ENCODE data around the gene POLR2C.

The POLR2C gene

GRCh38 chr16:57462978-57463362, 491 bp downstream of the POLR2C start:
- no peak for DNase-seq

DNA sequence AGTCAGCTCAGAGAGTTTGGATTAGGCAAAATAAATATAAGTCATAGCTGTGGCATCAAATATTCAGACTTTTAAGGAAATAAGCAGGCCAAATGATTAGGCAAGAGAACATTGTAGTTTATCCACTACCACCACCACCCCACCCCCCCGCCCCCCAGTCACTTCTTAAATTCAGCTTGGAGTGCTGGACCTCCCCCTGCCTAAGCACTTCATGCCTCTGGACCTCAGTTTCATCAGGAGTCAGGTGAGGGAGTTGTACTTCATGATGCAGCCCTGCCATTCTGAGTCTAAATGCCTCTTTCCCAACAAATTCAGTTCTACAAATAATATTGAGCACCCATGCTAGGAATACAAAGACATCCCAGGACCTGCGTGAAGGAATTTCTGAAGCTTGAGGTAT, 2.0 kb downstream of the POLR2C start:
- DNase-seq = no peak

- no peak for DNase-seq
Observed at GRCh38 chr16:57468346-57468745, 5.9 kb downstream of the POLR2C start.

DNA sequence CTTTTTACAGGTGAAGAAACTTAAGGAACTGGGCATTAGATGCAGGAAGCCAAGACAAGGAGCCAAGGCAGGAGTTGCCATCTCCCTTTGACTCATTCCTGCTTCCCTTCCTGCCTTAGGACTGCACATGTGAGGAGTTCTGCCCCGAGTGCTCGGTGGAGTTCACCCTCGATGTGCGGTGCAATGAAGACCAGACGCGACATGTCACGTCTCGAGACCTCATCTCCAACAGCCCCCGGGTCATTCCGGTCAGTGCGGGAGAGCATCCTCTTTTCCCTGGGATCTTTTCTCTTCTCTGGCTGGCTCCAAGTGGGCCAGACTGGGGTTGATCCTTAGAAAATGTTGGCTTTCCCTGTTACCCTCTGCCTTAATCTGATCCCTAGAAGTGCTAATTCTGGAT, 6.6 kb downstream of the POLR2C start:
- DNase-seq = no peak

GRCh38 chr16:57469917-57470470, 7.5 kb downstream of the POLR2C start:
- no peak for DNase-seq

- DNase-seq = no peak
Observed at GRCh38 chr16:57470711-57471110, 8.2 kb downstream of the POLR2C start.

DNA sequence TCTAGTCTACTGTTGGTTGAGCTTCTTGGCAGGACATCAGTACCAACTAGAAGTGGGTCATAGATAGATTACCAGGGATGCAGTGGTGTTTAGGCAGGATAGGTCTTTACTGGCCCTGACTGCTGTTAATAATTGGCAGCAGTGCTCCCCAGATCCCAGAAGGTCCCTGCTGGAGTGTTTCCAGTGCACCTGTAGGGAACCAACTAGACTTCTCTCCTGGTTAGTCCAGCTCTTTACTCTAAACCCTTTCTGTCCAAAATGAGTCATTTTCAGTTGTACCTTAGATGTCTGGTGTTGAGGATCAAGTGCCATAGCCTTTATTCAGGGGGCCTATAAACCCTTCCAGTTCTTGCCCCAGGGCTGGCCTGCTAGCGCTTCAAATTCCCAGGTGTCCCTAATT, 8.7 kb downstream of the POLR2C start:
- DNase-seq = no peak

GRCh38 chr16:57471852-57472664, 9.6 kb downstream of the POLR2C start:
- no peak for DNase-seq

- no peak for DNase-seq
Observed at GRCh38 chr16:57472665-57473060, 10.2 kb downstream of the POLR2C start.

DNA sequence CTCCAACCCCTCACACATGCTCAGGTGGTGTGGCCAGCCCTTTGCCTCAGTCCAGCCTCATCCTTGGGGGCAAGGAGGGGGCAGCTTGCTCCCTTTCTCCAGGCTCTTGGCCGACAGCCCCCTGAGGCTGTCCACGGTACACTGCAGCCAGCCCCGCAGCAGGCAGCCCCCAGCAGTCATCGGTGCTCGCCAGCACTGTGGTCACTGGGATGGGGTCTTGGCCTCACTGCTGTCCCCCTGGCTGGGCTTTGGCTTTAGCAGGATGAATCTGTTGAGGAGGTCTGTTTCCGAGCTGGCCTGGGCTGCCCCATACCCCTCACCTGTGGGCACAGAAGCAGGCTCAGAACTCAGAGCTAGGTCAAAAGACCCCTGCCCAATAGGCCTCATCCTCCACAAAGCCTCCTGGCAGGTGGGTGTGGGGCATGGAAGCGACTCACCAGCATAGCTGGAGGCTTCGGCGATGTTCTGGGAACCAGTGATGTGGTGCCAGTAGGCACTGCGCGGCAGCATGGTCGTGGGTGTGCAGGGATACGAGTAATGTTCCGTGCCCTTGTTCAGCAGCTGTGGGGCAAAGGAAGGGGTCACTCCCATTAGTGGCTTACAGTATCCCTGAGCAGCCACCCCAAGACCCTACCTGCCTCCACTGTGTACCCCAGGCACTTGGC, 10.8 kb downstream of the POLR2C start:
- DNase-seq = no peak

DNA sequence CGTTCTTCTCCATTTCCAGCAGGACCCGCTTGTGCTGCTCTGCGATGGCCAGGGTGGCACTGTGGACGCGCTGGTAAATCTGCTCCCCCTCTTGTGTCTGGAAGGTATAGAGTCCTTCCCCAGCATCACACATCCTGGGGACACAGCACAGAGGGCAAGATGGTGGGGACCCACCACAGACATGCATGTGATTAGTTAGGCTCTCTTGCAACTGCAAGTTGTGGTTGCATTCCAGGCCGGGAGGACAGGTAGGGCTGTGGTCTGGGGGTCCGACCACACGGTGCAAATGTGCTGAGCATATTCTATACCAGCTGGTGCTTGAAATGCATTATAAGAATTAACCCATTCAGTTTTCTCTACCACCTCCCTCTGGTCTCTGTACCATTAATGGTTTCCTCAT, 11.4 kb downstream of the POLR2C start:
- DNase-seq = no peak

GRCh38 chr16:57474671-57475661, 12.5 kb downstream of the POLR2C start:
- DNase-seq = no peak

DNA sequence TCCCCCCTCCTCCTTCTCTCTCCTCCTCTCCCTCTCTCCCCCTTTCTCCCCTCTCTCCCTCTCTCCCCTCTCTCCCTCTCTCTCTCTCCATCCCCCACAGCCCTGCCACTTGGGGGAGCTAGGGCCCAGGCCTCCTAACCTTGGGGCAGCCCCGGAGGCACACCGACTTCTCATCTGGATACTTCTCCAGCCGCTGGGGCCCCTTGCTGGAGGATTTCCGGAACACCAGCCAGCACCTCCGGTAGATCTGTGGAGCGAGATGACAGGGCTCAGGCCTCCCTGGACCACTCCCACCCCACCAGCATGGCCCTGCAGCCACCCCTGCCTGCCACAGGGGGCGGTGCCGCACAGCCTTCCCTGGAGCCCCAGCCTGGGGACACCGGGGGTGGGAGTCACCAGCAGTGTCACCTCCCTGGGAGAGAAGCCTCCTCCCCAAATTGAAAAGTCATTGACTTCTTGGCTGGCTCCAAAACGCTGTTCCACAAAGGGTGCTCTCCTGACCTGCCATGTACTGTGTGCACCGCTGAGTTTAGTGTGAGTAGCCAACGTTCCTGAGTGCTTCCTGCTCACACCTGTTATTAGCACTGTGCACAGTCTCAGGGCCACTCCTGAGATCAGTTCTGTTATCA, 13.3 kb downstream of the POLR2C start:
- no peak for DNase-seq

DNA sequence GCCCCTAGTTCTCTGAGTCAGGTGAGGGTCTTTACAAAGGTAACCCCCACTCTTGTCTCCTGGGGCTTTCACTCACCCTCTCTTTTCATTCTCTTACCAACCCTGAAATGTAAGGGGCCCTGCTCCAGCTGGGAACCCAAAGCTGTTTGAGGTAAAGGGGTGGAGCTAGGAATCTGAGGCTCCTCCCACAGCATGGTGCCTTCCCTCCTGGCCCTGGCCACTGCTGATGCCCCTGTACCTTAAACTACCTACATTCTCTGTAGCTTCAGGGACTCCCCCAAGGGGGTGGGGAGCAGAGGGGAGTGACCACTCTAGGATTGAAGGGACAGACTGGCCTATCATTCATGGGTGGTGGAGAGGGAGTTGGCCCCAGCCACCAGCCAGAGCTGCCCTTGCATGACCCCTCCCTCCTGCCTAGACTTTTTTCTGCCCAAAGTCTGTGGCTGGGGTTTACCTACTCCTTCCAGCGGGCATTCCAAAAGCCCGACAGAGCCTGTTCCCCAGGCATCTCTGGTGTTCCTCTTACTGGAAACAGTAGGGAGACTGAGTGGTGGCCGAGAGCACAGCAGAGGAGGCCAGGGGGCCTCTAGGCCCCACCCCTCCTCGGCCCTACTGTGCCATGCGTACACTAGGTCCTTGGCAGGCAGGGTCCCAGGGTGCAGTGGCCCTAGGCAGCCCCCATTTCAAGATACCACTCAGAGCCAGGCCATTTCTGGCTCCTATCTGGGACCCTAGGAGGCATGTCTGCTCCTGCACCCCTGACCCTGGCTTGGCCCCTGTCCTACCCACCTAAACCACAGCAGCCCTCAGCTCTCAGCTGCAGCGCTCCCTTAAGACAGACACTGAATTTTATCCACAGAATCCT, 14.3 kb downstream of the POLR2C start:
- DNase-seq = no peak

- no peak for DNase-seq
Observed at GRCh38 chr16:57477531-57478202, 15.2 kb downstream of the POLR2C start.

- DNase-seq = no peak
Observed at GRCh38 chr16:57478396-57479204, 16.1 kb downstream of the POLR2C start.

DNA sequence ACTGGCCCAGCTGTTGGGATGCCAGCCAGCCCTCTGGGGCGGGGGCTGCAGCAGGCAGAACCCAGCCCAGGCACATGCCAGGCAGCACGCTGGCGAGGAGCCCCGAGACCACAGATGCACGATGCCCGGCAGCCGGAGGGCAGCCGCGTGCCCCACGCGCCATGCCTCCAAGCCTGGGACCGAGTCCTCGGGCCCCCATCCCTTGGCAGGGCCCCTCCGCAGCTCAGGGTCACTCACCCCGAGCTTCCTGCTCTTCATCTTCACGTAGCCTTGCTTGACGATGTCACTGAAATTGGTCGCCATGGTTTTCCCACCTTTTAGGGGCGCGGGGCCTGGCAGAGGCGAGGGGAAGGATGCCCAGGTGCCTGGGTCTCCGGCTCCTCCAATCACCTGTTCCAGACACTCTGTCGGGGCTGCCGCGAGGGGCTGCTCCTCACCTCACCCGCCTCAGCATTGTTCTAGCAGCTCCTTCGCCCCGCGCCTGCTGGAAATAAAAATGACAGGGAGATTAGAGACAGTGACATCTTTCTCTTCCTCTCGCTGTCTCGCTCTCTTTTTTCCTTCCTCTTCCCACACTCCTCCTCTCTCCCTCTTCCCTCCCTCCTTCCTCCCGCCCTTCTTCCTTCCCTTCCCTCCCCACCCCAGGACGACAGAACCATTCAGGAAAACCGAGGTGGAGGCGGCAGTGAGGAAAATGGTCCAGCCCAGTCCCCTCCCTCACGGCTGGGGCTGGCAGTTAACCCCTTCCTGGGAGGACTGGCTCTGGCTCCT, 16.9 kb downstream of the POLR2C start:
- DNase-seq = no peak

- no peak for DNase-seq
Observed at GRCh38 chr16:57479976-57480753, 17.7 kb downstream of the POLR2C start.
